ENCODE results near the gene TRIM46. TPM values are rescaled to one million over a fixed set of nuclear protein-coding genes. Genes with fewer than 3 reads are reported as not detected.

Gene TRIM46
- polyA plus RNA-seq, 2 donors, result 0.19 to 0.47 TPM

DNA sequence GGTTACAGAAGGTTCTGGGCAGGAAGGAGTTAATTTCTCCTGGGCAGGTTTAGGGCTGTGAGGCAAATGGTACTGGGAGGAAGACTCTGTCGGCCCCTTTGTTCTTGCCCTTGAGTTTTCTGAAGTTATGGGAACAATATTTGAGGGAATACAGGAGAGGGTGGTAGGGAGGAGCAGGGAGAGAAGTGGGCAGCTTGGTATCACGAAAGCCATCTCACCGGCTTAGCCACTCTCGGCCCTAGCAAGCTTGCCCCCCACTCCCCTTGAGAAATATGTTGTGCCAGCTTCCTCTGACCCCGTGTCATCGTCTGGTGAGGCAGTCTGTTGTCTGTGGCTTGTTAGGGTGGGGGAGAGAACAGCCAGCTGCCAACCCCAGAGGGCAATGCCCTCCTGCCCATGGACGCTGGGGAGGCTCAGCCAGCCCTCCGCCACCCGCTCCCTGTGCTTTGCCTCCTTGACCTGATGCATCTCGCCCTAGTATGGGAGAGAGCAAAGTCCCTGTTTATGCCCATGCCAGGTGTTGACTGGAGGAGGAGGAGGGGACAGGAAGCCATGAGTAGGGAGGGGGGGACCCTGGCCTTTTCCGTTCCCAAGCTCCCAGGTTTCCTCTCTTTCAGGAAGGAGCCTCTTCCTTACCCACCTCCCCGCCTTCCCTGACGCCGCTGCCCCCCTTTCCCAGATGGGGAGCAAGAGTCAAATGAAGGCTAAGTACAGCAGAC, 44.7 kb upstream of the TRIM46 start:
- H3K4me1 ChIP-seq (ENCODE audit: control insufficient read depth in 2 of 2, insufficient read depth in 2 of 2, low read length in 1 of 2), result peaks cover 6 to 28% of the 10 kb centered on the region in 2 donors
- WGBS, 2 donors, result 9 to 20% methylated on average over 14 of the region's 14 CpGs
- peaks cover 14 to 17% of the 10 kb centered on the region in 2 donors for H3K36me3 ChIP-seq (ENCODE audit: control insufficient read depth in 2 of 2, insufficient read depth in 2 of 2, low read length in 1 of 2)
- peak overlapping the region; percentile 81 to 96 for H3K4me3 ChIP-seq (ENCODE audit: low read depth in 1 of 2, low read length in 2 of 2)
- H3K9me3 ChIP-seq (ENCODE audit: control insufficient read depth in 2 of 2, insufficient read depth in 1 of 2, low read depth in 1 of 2, low read length in 1 of 2), result peaks cover 0 to 2% of the 10 kb centered on the region in 2 donors
- H3K27me3 ChIP-seq (ENCODE audit: control insufficient read depth in 1 of 2, insufficient read depth in 2 of 2, low read length in 2 of 2), result no peaks in the 10 kb centered on the region
- peak overlapping the region; percentile 96 to 98 for H3K27ac ChIP-seq (ENCODE audit: low read depth in 2 of 2, low read length in 1 of 2)

DNA sequence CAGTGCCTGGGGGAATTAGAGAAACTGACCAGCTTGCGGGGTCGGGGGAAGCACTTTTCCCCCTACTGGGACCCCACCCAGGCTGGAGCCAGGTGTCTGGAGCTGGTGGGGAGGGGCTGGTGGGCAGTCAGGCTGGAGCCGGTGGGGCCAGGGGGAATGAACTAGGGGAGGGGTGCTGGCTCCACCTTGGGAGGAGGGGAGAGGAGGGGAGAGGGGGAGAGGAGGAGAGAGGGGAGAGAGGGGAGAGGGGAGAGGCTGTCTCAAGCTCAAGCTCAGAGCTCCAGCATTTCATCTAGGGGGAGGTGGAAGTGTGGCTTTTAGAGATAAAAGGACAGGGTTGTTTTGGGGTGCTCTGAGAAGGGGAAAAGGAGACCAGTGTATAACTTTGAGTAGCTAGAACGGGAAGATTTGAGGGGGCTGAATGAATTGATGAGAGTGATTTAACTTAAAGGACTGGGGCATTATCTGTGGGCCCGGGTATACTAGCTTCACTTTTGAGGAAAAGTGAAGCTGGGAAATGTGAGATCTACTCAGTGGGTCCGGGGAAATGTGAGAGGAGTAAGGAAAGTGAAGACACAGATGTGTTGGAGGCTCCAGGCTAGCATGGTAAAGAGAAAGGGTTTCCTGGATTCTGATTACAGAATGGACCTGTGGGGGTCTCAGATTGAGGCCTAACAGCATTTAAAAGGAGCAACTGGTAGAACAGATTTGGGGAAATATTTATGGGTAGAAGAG, 43.2 kb upstream of the TRIM46 start:
- peaks cover 9 to 28% of the 10 kb centered on the region in 2 donors for H3K4me1 ChIP-seq (ENCODE audit: control insufficient read depth in 2 of 2, insufficient read depth in 2 of 2, low read length in 1 of 2)
- peak overlapping the region; percentile 96 to 98 for H3K27ac ChIP-seq (ENCODE audit: low read depth in 2 of 2, low read length in 1 of 2)
- H3K4me3 ChIP-seq (ENCODE audit: low read depth in 1 of 2, low read length in 2 of 2), result peak overlapping the region; percentile 54 to 96
- peaks cover 17 to 20% of the 10 kb centered on the region in 2 donors for H3K36me3 ChIP-seq (ENCODE audit: control insufficient read depth in 2 of 2, insufficient read depth in 2 of 2, low read length in 1 of 2)
- peaks cover 0 to under 1% of the 10 kb centered on the region in 2 donors for H3K9me3 ChIP-seq (ENCODE audit: control insufficient read depth in 2 of 2, insufficient read depth in 1 of 2, low read depth in 1 of 2, low read length in 1 of 2)
- 21 to 26% methylated on average over 6 of the region's 6 CpGs for WGBS, 2 donors
- H3K27me3 ChIP-seq (ENCODE audit: control insufficient read depth in 1 of 2, insufficient read depth in 2 of 2, low read length in 2 of 2), result no peaks in the 10 kb centered on the region

DNA sequence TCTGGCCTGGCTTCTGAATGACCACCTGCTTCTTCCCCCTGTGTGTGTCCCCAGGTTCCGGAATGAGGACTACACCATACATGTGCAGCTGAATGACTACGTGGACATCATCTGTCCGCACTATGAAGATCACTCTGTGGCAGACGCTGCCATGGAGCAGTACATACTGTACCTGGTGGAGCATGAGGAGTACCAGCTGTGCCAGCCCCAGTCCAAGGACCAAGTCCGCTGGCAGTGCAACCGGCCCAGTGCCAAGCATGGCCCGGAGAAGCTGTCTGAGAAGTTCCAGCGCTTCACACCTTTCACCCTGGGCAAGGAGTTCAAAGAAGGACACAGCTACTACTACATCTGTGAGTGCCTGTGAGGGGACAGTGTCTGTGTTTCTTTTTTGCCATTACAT, 42.4 kb upstream of the TRIM46 start:
- Histone ChIP-seq H3K27ac (ENCODE audit: low read depth in 2 of 2, low read length in 1 of 2) (peak overlapping the region in 1 of 2 donors; percentile 84), H3K4me3 (ENCODE audit: low read depth in 1 of 2, low read length in 2 of 2) (no peak overlapping the region), H3K27me3 (ENCODE audit: control insufficient read depth in 1 of 2, insufficient read depth in 2 of 2, low read length in 2 of 2) (no peaks in the 10 kb centered on the region), H3K36me3 (ENCODE audit: control insufficient read depth in 2 of 2, insufficient read depth in 2 of 2, low read length in 1 of 2) (peaks cover 17 to 20% of the 10 kb centered on the region in 2 donors), H3K9me3 (ENCODE audit: control insufficient read depth in 2 of 2, insufficient read depth in 1 of 2, low read depth in 1 of 2, low read length in 1 of 2) (no peaks in the 10 kb centered on the region), H3K4me1 (ENCODE audit: control insufficient read depth in 2 of 2, insufficient read depth in 2 of 2, low read length in 1 of 2) (peaks cover 7 to 22% of the 10 kb centered on the region in 2 donors)
- 64 to 72% methylated on average over 8 of the region's 8 CpGs for WGBS, 2 donors

DNA sequence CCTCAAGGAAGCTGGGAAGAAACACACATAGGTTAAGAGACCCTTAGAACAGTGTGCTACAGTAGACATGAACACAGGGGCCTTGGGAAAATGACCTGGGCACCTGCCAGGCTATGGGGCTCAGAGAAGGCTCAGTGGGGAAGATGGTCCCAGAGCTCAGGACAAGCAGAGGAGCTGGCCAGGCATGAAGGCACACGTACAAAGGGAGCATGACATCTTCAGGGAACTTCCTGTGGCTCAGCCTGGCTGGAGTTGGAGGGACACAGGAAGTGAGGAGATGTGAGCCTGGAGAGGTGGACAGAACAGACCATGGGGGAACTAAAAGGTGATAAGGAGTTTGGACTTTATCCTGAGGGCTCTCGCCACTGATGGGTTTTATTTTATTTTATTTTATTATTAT, 41.8 kb upstream of the TRIM46 start:
- 55 to 58% methylated on average over 2 of the region's 2 CpGs for WGBS, 2 donors
- Histone ChIP-seq H3K27me3 (ENCODE audit: control insufficient read depth in 1 of 2, insufficient read depth in 2 of 2, low read length in 2 of 2) (no peaks in the 10 kb centered on the region), H3K4me3 (ENCODE audit: low read depth in 1 of 2, low read length in 2 of 2) (no peak overlapping the region), H3K36me3 (ENCODE audit: control insufficient read depth in 2 of 2, insufficient read depth in 2 of 2, low read length in 1 of 2) (peaks cover 17 to 20% of the 10 kb centered on the region in 2 donors), H3K4me1 (ENCODE audit: control insufficient read depth in 2 of 2, insufficient read depth in 2 of 2, low read length in 1 of 2) (peaks cover 9 to 19% of the 10 kb centered on the region in 2 donors), H3K9me3 (ENCODE audit: control insufficient read depth in 2 of 2, insufficient read depth in 1 of 2, low read depth in 1 of 2, low read length in 1 of 2) (no peaks in the 10 kb centered on the region), H3K27ac (ENCODE audit: low read depth in 2 of 2, low read length in 1 of 2) (peak overlapping the region in 1 of 2 donors; percentile 84)

DNA sequence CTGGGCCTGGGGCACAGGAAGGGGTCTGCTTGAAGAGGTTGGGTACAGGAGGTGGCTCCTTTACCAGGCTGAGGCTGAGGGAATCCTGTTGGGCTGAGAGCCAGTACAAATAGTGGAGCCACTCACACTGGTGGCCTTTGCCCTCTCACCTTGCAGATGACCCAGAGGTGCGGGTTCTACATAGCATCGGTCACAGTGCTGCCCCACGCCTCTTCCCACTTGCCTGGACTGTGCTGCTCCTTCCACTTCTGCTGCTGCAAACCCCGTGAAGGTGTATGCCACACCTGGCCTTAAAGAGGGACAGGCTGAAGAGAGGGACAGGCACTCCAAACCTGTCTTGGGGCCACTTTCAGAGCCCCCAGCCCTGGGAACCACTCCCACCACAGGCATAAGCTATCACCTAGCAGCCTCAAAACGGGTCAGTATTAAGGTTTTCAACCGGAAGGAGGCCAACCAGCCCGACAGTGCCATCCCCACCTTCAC, 39.8 kb upstream of the TRIM46 start:
- no peak overlapping the region for H3K4me3 ChIP-seq (ENCODE audit: low read depth in 1 of 2, low read length in 2 of 2)
- no peaks in the 10 kb centered on the region for H3K9me3 ChIP-seq (ENCODE audit: control insufficient read depth in 2 of 2, insufficient read depth in 1 of 2, low read depth in 1 of 2, low read length in 1 of 2)
- no peaks in the 10 kb centered on the region for H3K27me3 ChIP-seq (ENCODE audit: control insufficient read depth in 1 of 2, insufficient read depth in 2 of 2, low read length in 2 of 2)
- H3K36me3 ChIP-seq (ENCODE audit: control insufficient read depth in 2 of 2, insufficient read depth in 2 of 2, low read length in 1 of 2), result peaks cover 17 to 20% of the 10 kb centered on the region in 2 donors
- 64 to 66% methylated on average over 7 of the region's 7 CpGs for WGBS, 2 donors
- H3K27ac ChIP-seq (ENCODE audit: low read depth in 2 of 2, low read length in 1 of 2), result peak overlapping the region; percentile 100
- H3K4me1 ChIP-seq (ENCODE audit: control insufficient read depth in 2 of 2, insufficient read depth in 2 of 2, low read length in 1 of 2), result peaks cover 13 to 22% of the 10 kb centered on the region in 2 donors

DNA sequence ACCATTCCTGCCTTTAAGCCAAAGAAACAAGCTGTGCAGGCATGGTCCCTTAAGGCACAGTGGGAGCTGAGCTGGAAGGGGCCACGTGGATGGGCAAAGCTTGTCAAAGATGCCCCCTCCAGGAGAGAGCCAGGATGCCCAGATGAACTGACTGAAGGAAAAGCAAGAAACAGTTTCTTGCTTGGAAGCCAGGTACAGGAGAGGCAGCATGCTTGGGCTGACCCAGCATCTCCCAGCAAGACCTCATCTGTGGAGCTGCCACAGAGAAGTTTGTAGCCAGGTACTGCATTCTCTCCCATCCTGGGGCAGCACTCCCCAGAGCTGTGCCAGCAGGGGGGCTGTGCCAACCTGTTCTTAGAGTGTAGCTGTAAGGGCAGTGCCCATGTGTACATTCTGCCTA, 39.3 kb upstream of the TRIM46 start:
- Histone ChIP-seq H3K4me3 (ENCODE audit: low read depth in 1 of 2, low read length in 2 of 2) (peak overlapping the region in 1 of 2 donors; percentile 53), H3K9me3 (ENCODE audit: control insufficient read depth in 2 of 2, insufficient read depth in 1 of 2, low read depth in 1 of 2, low read length in 1 of 2) (no peaks in the 10 kb centered on the region)

GRCh38 chr1:155134880-155135414, 38.7 kb upstream of the TRIM46 start:
- peaks cover 17 to 20% of the 10 kb centered on the region in 2 donors for H3K36me3 ChIP-seq (ENCODE audit: control insufficient read depth in 2 of 2, insufficient read depth in 2 of 2, low read length in 1 of 2)
- WGBS, 2 donors, result 4 to 9% methylated on average over 18 of the region's 18 CpGs
- H3K9me3 ChIP-seq (ENCODE audit: control insufficient read depth in 2 of 2, insufficient read depth in 1 of 2, low read depth in 1 of 2, low read length in 1 of 2), result no peaks in the 10 kb centered on the region
- peak overlapping the region; percentile 100 for H3K27ac ChIP-seq (ENCODE audit: low read depth in 2 of 2, low read length in 1 of 2)
- peak overlapping the region; percentile 53 to 70 for H3K4me3 ChIP-seq (ENCODE audit: low read depth in 1 of 2, low read length in 2 of 2)
- peaks cover 13 to 22% of the 10 kb centered on the region in 2 donors for H3K4me1 ChIP-seq (ENCODE audit: control insufficient read depth in 2 of 2, insufficient read depth in 2 of 2, low read length in 1 of 2)
- no peaks in the 10 kb centered on the region for H3K27me3 ChIP-seq (ENCODE audit: control insufficient read depth in 1 of 2, insufficient read depth in 2 of 2, low read length in 2 of 2)

More for the DNA sequence above, 39.3 kb upstream of the TRIM46 start:
- Histone ChIP-seq H3K27ac (ENCODE audit: low read depth in 2 of 2, low read length in 1 of 2) (peak overlapping the region; percentile 100), H3K36me3 (ENCODE audit: control insufficient read depth in 2 of 2, insufficient read depth in 2 of 2, low read length in 1 of 2) (peaks cover 17 to 20% of the 10 kb centered on the region in 2 donors), H3K4me1 (ENCODE audit: control insufficient read depth in 2 of 2, insufficient read depth in 2 of 2, low read length in 1 of 2) (peaks cover 13 to 22% of the 10 kb centered on the region in 2 donors), H3K27me3 (ENCODE audit: control insufficient read depth in 1 of 2, insufficient read depth in 2 of 2, low read length in 2 of 2) (no peaks in the 10 kb centered on the region)
- 42 to 67% methylated on average over 1 of the region's 1 CpG for WGBS, 2 donors

DNA sequence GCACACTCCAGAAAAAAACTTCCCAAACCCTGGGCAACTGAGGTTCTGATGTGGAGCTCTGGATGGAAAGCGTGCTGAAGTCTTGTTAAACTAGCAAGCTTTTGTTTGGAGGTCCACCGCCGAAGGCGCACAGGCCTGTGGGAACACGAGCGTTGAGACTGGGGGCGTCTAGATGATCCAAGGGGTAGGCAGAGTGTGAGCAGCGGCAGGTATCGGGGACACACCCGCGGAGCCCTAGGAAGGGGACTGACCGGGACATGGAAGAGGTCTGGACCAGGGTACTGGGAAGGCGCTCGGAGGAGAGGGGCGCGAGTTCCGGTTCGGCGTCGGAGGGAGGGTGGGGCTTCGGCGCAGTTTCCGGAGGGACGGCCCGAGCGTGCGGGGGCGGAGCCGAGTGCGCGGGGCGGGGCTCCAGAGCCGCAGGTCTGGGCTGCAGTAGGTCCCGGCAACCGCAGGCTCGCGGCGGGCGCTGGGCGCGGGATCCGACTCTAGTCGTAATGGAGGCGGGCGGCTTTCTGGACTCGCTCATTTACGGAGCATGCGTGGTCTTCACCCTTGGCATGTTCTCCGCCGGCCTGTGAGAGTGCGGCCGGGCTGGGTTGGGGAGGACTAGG, 38.1 kb upstream of the TRIM46 start, which contains the start of gene SLC50A1:
Gene SLC50A1 (plus strand): TSS at position 438 of the 614 bp plus-strand sequence. CDS start 60 bp downstream, at position 498.
- no peaks in the 10 kb centered on the region for H3K27me3 ChIP-seq (ENCODE audit: control insufficient read depth in 1 of 2, insufficient read depth in 2 of 2, low read length in 2 of 2)
- H3K9me3 ChIP-seq (ENCODE audit: control insufficient read depth in 2 of 2, insufficient read depth in 1 of 2, low read depth in 1 of 2, low read length in 1 of 2), result no peaks in the 10 kb centered on the region
- peak within 1 kb of the TSS; percentile 100 for H3K27ac ChIP-seq (ENCODE audit: low read depth in 2 of 2, low read length in 1 of 2)
- peak within 1 kb of the TSS; percentile 53 to 70 for H3K4me3 ChIP-seq (ENCODE audit: low read depth in 1 of 2, low read length in 2 of 2)
- peaks cover 13 to 23% of the 10 kb centered on the region in 2 donors for H3K4me1 ChIP-seq (ENCODE audit: control insufficient read depth in 2 of 2, insufficient read depth in 2 of 2, low read length in 1 of 2)
- WGBS, 2 donors, result 1% methylated on average over 48 to 52 of the region's 52 CpGs
- H3K36me3 ChIP-seq (ENCODE audit: control insufficient read depth in 2 of 2, insufficient read depth in 2 of 2, low read length in 1 of 2), result peaks cover 17 to 20% of the 10 kb centered on the region in 2 donors

- H3K36me3 ChIP-seq (ENCODE audit: control insufficient read depth in 2 of 2, insufficient read depth in 2 of 2, low read length in 1 of 2), result peaks cover 8 to 19% of the 10 kb centered on the region in 2 donors
- peak overlapping the region; percentile 17 to 53 for H3K4me3 ChIP-seq (ENCODE audit: low read depth in 1 of 2, low read length in 2 of 2)
- 18 to 26% methylated on average over 6 of the region's 6 CpGs for WGBS, 2 donors
- H3K4me1 ChIP-seq (ENCODE audit: control insufficient read depth in 2 of 2, insufficient read depth in 2 of 2, low read length in 1 of 2), result peaks cover 13 to 19% of the 10 kb centered on the region in 2 donors
- peak overlapping the region; percentile 74 to 75 for H3K27ac ChIP-seq (ENCODE audit: low read depth in 2 of 2, low read length in 1 of 2)
- no peaks in the 10 kb centered on the region for H3K9me3 ChIP-seq (ENCODE audit: control insufficient read depth in 2 of 2, insufficient read depth in 1 of 2, low read depth in 1 of 2, low read length in 1 of 2)
- no peaks in the 10 kb centered on the region for H3K27me3 ChIP-seq (ENCODE audit: control insufficient read depth in 1 of 2, insufficient read depth in 2 of 2, low read length in 2 of 2)
Measured at GRCh38 chr1:155136748-155137147, 36.9 kb upstream of the TRIM46 start.

All from esophagus (tissue), 2 donors.